ENCODE measurements around the gene KRTAP10-8.
"Not testable (repeated sequence)": the region's sequence is repeated elsewhere in the genome, so short reads cannot be mapped to it uniquely, and the experiment has no call there.

Gene KRTAP10-8

DNA sequence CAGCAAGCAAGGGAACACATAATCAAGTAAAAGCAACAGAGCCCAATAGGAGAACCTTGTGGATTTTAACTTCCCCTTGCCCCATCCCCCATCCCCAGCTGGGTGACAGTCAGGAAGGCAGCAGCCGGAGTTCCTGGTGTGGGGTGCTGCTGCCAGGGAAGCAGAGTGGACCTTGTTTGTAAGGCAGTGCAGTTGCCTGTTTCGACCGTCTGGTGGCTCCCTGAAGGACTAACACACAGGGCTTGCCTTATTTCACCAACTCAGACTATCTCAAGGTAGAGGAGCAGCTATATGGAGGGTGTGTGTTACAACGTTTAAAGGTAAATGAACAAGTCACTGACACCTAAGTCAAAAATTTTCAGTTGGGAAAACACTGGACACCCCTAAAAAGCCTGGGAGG is 6.6 kb downstream of the KRTAP10-8 start:
- no peaks in the 10 kb centered on the region for H3K36me3 ChIP-seq
- peak overlapping the region in 5 of 11 experiments; percentile 18 to 44 (median 36); a peak in 5 of 22 replicates for H3K27ac ChIP-seq
- H3K4me3 ChIP-seq = no peak overlapping the region
- no peak for TF ChIP-seq Cebpa-rat (IDR thresholded peaks at IDR 0.05)
- H3K9ac ChIP-seq = no peak overlapping the region
- peaks cover 0 to 5% (median 0%) of the 10 kb centered on the region in 11 experiments; a peak in 3 of 22 replicates for H3K27me3 ChIP-seq
- H3K9me3 ChIP-seq (replicated peaks in 1 of 11) = peaks cover 15 to 36% (median 23%) of the 10 kb centered on the region in 11 experiments
- no peaks in the 10 kb centered on the region for H4K20me1 ChIP-seq
- H3K4me2 ChIP-seq = peak overlapping the region; percentile 58 to 86 (median 72)
- peaks cover 38 to 54% (median 49%) of the 10 kb centered on the region in 10 experiments for H3K4me1 ChIP-seq

DNA sequence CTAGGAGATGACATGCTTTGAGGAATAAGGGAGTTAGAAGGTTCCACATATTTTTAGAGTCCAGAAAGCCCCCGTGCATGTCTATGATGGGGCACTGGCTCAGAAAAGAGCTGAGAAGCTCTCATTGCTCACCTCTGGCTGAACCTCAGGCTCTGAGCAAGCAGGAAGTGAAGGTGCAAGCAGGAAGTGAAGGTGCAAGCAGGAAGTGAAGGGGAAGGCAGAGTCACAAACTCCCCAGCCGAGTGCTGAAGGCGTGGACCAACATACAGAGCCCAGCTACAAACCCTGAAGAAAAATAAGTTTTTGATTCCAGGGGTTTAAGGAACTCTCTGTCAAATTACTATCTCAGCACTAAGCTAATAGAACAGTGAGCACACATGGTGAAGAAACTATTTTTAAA is 7.0 kb downstream of the KRTAP10-8 start:
- Histone ChIP-seq H3K27me3 (peaks cover 0 to 5% (median 0%) of the 10 kb centered on the region in 11 experiments; a peak in 3 of 22 replicates), H3K4me2 (peak overlapping the region; percentile 58 to 86 (median 72)), H4K20me1 (no peaks in the 10 kb centered on the region), H3K9me3 (replicated peaks in 1 of 11) (peaks cover 19 to 40% (median 27%) of the 10 kb centered on the region in 11 experiments), H3K27ac (peak overlapping the region in 3 of 11 experiments; percentile 1 to 18 (median 12); a peak in 2 of 22 replicates), H3K36me3 (no peaks in the 10 kb centered on the region), H3K4me3 (no peak overlapping the region), H3K4me1 (peaks cover 38 to 54% (median 49%) of the 10 kb centered on the region in 10 experiments), H3K9ac (no peak overlapping the region)
- no peak for TF ChIP-seq Cebpa-rat (IDR thresholded peaks at IDR 0.05)

DNA sequence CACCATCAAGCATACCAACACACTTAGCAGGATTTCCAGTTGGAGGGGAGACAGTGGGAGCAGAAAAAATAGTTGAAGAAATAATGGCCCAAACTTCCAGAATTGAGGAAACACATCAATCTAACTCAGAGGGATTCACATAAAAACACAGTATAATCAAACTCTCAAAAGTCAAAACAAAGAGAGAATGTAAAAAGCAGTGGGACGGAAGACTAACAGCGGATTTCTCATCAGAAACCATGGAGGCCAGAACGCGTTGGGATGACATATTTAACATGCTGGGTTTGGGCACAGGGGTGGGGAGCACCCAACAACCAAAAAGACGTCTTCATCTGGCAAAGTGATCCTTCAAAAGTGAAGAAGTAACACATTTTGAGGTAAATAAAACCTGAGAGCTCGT is 8.0 kb downstream of the KRTAP10-8 start:
- TF ChIP-seq Cebpa-rat (IDR thresholded peaks at IDR 0.05) = no peak
- no peak overlapping the region for H3K9ac ChIP-seq
- H3K36me3 ChIP-seq = no peaks in the 10 kb centered on the region
- H4K20me1 ChIP-seq = no peaks in the 10 kb centered on the region
- peaks cover 36 to 48% (median 42%) of the 10 kb centered on the region in 10 experiments for H3K4me1 ChIP-seq
- no peak overlapping the region for H3K27ac ChIP-seq
- peaks cover 29 to 49% (median 37%) of the 10 kb centered on the region in 11 experiments for H3K9me3 ChIP-seq (replicated peaks in 1 of 11)
- H3K4me2 ChIP-seq = no peak overlapping the region
- H3K27me3 ChIP-seq = peaks cover 0 to 5% (median 0%) of the 10 kb centered on the region in 11 experiments; a peak in 3 of 22 replicates
- H3K4me3 ChIP-seq = no peak overlapping the region

GRCh38 chr21:44623575-44623974 is 11.7 kb downstream of the KRTAP10-8 start:
- TF ChIP-seq Cebpa-rat (IDR thresholded peaks at IDR 0.05) = no peak

GRCh38 chr21:44625756-44626155 is 13.9 kb downstream of the KRTAP10-8 start:
- Histone ChIP-seq H3K9me3 (replicated peaks in 1 of 11) (peaks cover 45 to 68% (median 52%) of the 10 kb centered on the region in 11 experiments), H3K4me1 (peaks cover 6 to 24% (median 14%) of the 10 kb centered on the region in 10 experiments; a peak in 18 of 20 replicates), H3K4me2 (no peak overlapping the region), H3K27ac (no peak overlapping the region), H3K36me3 (no peaks in the 10 kb centered on the region), H4K20me1 (no peaks in the 10 kb centered on the region), H3K9ac (no peak overlapping the region), H3K4me3 (no peak overlapping the region), H3K27me3 (no peaks in the 10 kb centered on the region)
- no peak for TF ChIP-seq Cebpa-rat (IDR thresholded peaks at IDR 0.05)

More at GRCh38 chr21:44623575-44623974, 11.7 kb downstream of the KRTAP10-8 start:
- Histone ChIP-seq H4K20me1 (no peaks in the 10 kb centered on the region), H3K36me3 (no peaks in the 10 kb centered on the region), H3K27me3 (no peaks in the 10 kb centered on the region), H3K9me3 (replicated peaks in 1 of 11) (peaks cover 40 to 58% (median 46%) of the 10 kb centered on the region in 11 experiments), H3K27ac (no peak overlapping the region), H3K4me3 (no peak overlapping the region), H3K9ac (no peak overlapping the region), H3K4me1 (peaks cover 7 to 22% (median 13%) of the 10 kb centered on the region in 10 experiments), H3K4me2 (no peak overlapping the region)

DNA sequence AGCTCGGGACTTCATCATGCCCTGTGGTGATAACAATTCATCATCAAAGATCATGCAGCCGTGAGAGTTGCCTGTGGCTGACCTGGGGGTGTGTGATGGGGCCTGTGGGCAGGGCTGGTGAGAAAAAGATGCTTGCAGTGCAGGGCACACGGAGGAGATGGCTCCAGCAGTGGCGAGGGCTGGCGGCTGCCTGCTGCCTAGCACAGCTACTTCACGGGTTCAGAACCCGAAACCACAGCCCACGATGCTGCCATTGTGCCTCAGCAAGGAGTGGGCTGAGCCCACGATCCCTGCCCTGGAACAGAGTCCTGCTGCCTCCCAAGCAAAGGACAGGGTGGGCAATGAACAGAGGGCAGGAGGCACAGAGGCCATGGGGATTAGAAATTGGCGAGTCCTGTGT is 14.4 kb downstream of the KRTAP10-8 start:
- no peak for TF ChIP-seq Cebpa-rat (IDR thresholded peaks at IDR 0.05)
- peaks cover 50 to 72% (median 57%) of the 10 kb centered on the region in 11 experiments for H3K9me3 ChIP-seq (replicated peaks in 1 of 11)
- no peak overlapping the region for H3K4me3 ChIP-seq
- peak overlapping the region in 1 of 11 experiments; percentile 18; a peak in 1 of 22 replicates for H3K4me2 ChIP-seq
- H3K9ac ChIP-seq = no peak overlapping the region
- no peaks in the 10 kb centered on the region for H4K20me1 ChIP-seq
- peaks cover 6 to 24% (median 14%) of the 10 kb centered on the region in 10 experiments; a peak in 18 of 20 replicates for H3K4me1 ChIP-seq
- H3K27me3 ChIP-seq = no peaks in the 10 kb centered on the region
- H3K27ac ChIP-seq = no peak overlapping the region
- H3K36me3 ChIP-seq = no peaks in the 10 kb centered on the region

- Histone ChIP-seq H3K4me1 (peaks cover 6 to 24% (median 14%) of the 10 kb centered on the region in 10 experiments; a peak in 18 of 20 replicates), H3K9me3 (replicated peaks in 1 of 11) (peaks cover 55 to 73% (median 61%) of the 10 kb centered on the region in 11 experiments), H3K27me3 (no peaks in the 10 kb centered on the region), H3K27ac (no peak within 1 kb of the TSS), H3K36me3 (no peaks in the 10 kb centered on the region), H3K9ac (no peak within 1 kb of the TSS), H3K4me3 (no peak within 1 kb of the TSS), H4K20me1 (no peaks in the 10 kb centered on the region), H3K4me2 (peak within 1 kb of the TSS in 2 of 11 experiments; percentile 15 to 18; a peak in 1 of 22 replicates)
- TF ChIP-seq Cebpa-rat (IDR thresholded peaks at IDR 0.05) = no peak
Observed at GRCh38 chr21:44626673-44627143, 14.8 kb downstream of the KRTAP10-8 start, which contains the start of gene KRTAP10-9. Gene KRTAP10-9, plus strand, starts transcription at chr21:44627093. Its CDS starts 79 bp downstream, at chr21:44627172.

DNA sequence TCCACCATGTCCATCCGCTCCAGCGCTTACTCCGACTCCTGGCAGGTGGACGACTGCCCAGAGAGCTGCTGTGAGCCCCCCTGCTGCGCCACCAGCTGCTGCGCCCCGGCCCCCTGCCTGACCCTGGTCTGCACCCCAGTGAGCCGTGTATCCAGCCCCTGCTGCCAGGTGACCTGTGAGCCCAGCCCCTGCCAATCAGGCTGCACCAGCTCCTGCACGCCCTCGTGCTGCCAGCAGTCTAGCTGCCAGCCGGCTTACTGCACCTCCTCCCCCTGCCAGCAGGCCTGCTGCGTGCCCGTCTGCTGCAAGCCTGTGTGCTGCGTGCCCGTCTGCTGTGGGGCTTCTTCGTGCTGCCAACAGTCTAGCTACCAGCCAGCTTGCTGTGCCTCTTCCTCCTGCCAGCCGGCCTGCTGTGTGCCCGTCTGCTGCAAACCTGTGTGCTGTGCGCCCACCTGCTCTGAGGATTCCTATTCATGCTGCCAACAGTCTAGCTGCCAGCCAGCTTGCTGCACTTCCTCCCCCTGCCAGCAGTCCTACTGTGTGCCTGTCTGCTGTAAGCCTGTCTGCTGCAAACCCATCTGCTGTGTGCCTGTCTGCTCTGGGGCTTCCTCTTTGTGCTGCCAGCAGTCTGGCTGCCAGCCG is 15.4 kb downstream of the KRTAP10-8 start:
- not testable (repeated sequence) for H3K36me3 ChIP-seq, H3K27me3 ChIP-seq, H4K20me1 ChIP-seq, H3K4me3 ChIP-seq, H3K4me2 ChIP-seq, H3K9ac ChIP-seq, H3K27ac ChIP-seq
- Histone ChIP-seq H3K9me3 (replicated peaks in 1 of 11) (peaks cover 61 to 75% (median 66%) of the 10 kb centered on the region in 11 experiments), H3K4me1 (peaks cover 2 to 23% (median 14%) of the 10 kb centered on the region in 10 experiments; a peak in 18 of 20 replicates)

GRCh38 chr21:44627831-44628233 is 16.0 kb downstream of the KRTAP10-8 start:
- H3K4me2 ChIP-seq = 0 out of 22 replicates have a peak overlapping the region, but pooled peaks of 1 of the 11 experiments have one; percentile 15
- H3K4me3 ChIP-seq, H3K9ac ChIP-seq, H3K27ac ChIP-seq, H3K36me3 ChIP-seq, H3K27me3 ChIP-seq, H4K20me1 ChIP-seq: not testable (repeated sequence)
- peaks cover 0 to 21% (median 13%) of the 10 kb centered on the region in 10 experiments; a peak in 18 of 20 replicates for H3K4me1 ChIP-seq
- H3K9me3 ChIP-seq (replicated peaks in 1 of 11) = peaks cover 63 to 74% (median 66%) of the 10 kb centered on the region in 11 experiments
